PC-9 (cell line): ENCODE data around the gene PLOD2. TPM values are rescaled to one million over a fixed set of nuclear protein-coding genes. Genes with fewer than 3 reads are reported as not detected.

Experiments used
- BruUV-seq: library from RNA; stranded (reverse); fragments of 400-500 nt; replicated peaks from 2 replicates; lab custom pipeline; 2021; lab: Mats Ljungman, UMichigan
- CTCF ChIA-PET: fragments of 300-600 bp; sonication (Branson Sonifier 250); formaldehyde crosslinking; loops from one replicate; lab custom pipeline; 2022; ENCODE audit warnings: antibody characterized with exemption; lab: Charles Lee
- POLR2A ChIA-PET: fragments of 300-600 bp; sonication (Branson Sonifier 250); formaldehyde crosslinking; loops from one replicate; lab custom pipeline; 2022; ENCODE audit warnings: antibody characterized with exemption; ENCODE audit not compliant: unreplicated experiment; lab: Charles Lee
- DNase-seq, 2 experiments: peaks; one replicate each; pipeline versions ENCODE4 v3.0.0 to v3.0.0-alpha.2; 2015 to 2022; ENCODE audit warnings: mixed read lengths in 1 of 2
- H2AFZ ChIP-seq: fragments of 200-600 bp; sonication (generic); 2 replicates; pipeline ENCODE4 v1.8.1; 2017; ENCODE audit warnings: antibody characterized with exemption
- H3F3A ChIP-seq: fragments of 200-600 bp; sonication (generic); 2 replicates; pipeline ENCODE4 v1.8.1; 2017; ENCODE audit warnings: antibody characterized with exemption, mild to moderate bottlenecking, low read depth; ENCODE audit not compliant: insufficient read depth
- H3K27ac ChIP-seq: fragments of 200-600 bp; sonication (generic); 2 replicates; pipeline ENCODE4 v1.6.1; 2016; ENCODE audit warnings: mixed run types
- H3K27me3 ChIP-seq: fragments of 200-600 bp; sonication (generic); 2 replicates; pipeline ENCODE4 v1.6.1; 2016; ENCODE audit warnings: low read depth, mixed run types; ENCODE audit not compliant: insufficient read depth
- H3K36me3 ChIP-seq: fragments of 200-600 bp; sonication (generic); 2 replicates; pipeline ENCODE4 v1.6.1; 2016; ENCODE audit warnings: low read depth, mixed run types
- H3K4me1 ChIP-seq: fragments of 200-600 bp; sonication (generic); replicated peaks from 2 replicates; pipeline ENCODE4 v1.6.1; 2016; ENCODE audit warnings: mixed run types; ENCODE audit not compliant: insufficient read depth
- H3K4me2 ChIP-seq: fragments of 200-600 bp; sonication (generic); 2 replicates; pipeline ENCODE4 v1.6.1; 2017; ENCODE audit warnings: mixed run types
- H3K4me3 ChIP-seq: fragments of 200-600 bp; sonication (generic); 2 replicates; pipeline ENCODE4 v1.6.1; 2016; ENCODE audit warnings: mixed run types
- H3K79me2 ChIP-seq: fragments of 200-600 bp; sonication (generic); 2 replicates; pipeline ENCODE4 v1.6.1; 2017; ENCODE audit warnings: low read depth, mixed run types
- H3K9me2 ChIP-seq: fragments of 200-600 bp; sonication (generic); 2 replicates; pipeline ENCODE4 v1.8.1; 2017; ENCODE audit warnings: mild to moderate bottlenecking; ENCODE audit not compliant: insufficient read depth
- H3K9me3 ChIP-seq: fragments of 200-600 bp; sonication (generic); 2 replicates; pipeline ENCODE4 v1.8.1; 2016; ENCODE audit warnings: low read depth; ENCODE audit not compliant: insufficient read depth
- H4K20me1 ChIP-seq: fragments of 200-600 bp; sonication (generic); 2 replicates; pipeline ENCODE4 v1.8.1; 2017; ENCODE audit not compliant: insufficient read depth
- EZH2 ChIP-seq: fragments of 200-600 bp; sonication (generic); IDR thresholded peaks from 2 replicates; pipeline ENCODE4 v1.8.0; 2017; ENCODE audit warnings: antibody characterized with exemption, low read depth
- intact Hi-C: fragments of 100-400 bp; cut with micrococcal nuclease; formaldehyde crosslinking; loops from one replicate; pipeline ENCODE4 v1.10.0; 2022; ENCODE audit not compliant: unreplicated experiment
- total RNA-seq: library from RNA; stranded (reverse); gene quantifications from 2 replicates; pipeline ENCODE4 v1.2.3, GENCODE V29; 2021
- TF ChIP-seq, protein P1 (sequence below): fragments of 200-600 bp; sonication (generic); conservative IDR thresholded peaks from 2 replicates; pipeline ENCODE4 v1.6.1; 2017; ENCODE audit warnings: mixed run types, antibody characterized with exemption, mild to moderate bottlenecking, moderate library complexity

Gene PLOD2
- total RNA-seq, 1 experiment from 2014 or later, result 30.3 TPM

DNA sequence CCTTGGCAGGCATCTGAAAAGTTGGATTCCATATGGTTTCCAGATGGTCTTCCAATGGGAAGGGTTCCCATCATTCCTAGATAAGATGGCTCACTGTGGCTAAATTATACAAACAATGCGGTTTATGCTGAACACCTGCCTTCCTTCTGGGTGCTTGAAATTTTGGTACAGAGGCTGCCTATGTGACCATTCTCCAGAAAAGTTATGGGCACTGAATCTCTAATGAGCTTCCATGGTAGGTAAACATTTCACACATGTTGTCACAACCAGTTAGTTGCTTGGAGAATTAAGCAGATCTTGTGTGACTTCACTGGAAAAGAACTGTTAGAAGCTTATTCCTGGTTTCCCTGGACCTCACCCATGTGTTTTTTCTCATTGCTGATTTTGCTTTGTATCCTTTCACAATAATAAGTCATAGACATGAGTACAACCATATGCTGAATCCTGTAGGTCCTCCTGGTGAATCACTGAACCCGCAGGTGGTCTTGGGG lies 30.1 kb downstream of the PLOD2 start:
- ChIA-PET POLR2A (interaction anchor here (0.6 kb wide), 1 partner anchor 40 kb away, joined by 5 read pairs; no protein-coding TSS in a partner anchor), CTCF (no interaction called here)
- BruUV-seq, result no TSS peak
- no peaks in the 10 kb centered on the region for H3K27me3 ChIP-seq
- no peaks in the 10 kb centered on the region for H3K36me3 ChIP-seq
- DNase-seq, result no peak
- intact Hi-C loops, result no loop called here
- no peak overlapping the region for H3K27ac ChIP-seq
- H3F3A ChIP-seq, result no peaks in the 10 kb centered on the region
- H2AFZ ChIP-seq, result no peak overlapping the region
- H3K9me2 ChIP-seq, result no peaks in the 10 kb centered on the region
- no peaks in the 10 kb centered on the region for H4K20me1 ChIP-seq
- H3K4me2 ChIP-seq, result no peak overlapping the region
- no peaks in the 10 kb centered on the region for H3K79me2 ChIP-seq
- TF ChIP-seq, protein P1, sequence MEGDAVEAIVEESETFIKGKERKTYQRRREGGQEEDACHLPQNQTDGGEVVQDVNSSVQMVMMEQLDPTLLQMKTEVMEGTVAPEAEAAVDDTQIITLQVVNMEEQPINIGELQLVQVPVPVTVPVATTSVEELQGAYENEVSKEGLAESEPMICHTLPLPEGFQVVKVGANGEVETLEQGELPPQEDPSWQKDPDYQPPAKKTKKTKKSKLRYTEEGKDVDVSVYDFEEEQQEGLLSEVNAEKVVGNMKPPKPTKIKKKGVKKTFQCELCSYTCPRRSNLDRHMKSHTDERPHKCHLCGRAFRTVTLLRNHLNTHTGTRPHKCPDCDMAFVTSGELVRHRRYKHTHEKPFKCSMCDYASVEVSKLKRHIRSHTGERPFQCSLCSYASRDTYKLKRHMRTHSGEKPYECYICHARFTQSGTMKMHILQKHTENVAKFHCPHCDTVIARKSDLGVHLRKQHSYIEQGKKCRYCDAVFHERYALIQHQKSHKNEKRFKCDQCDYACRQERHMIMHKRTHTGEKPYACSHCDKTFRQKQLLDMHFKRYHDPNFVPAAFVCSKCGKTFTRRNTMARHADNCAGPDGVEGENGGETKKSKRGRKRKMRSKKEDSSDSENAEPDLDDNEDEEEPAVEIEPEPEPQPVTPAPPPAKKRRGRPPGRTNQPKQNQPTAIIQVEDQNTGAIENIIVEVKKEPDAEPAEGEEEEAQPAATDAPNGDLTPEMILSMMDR, result no peak
- TF ChIP-seq EZH2, result no peak
- H3K4me1 ChIP-seq, result 0 out of 2 replicates have a peak, but pooled peaks cover 4% of the 10 kb centered on the region
- H3K9me3 ChIP-seq, result no peaks in the 10 kb centered on the region; the same call in 1 of the 2 replicates
- no peak overlapping the region for H3K4me3 ChIP-seq

GRCh38 chr3:146129750-146130149 lies 31.2 kb downstream of the PLOD2 start:
- CTCF ChIA-PET, result interaction anchor here (0.6 kb wide), 1 partner anchor 57 kb away, joined by 3 read pairs; no protein-coding TSS in a partner anchor
- no peak for DNase-seq
- 0 out of 2 replicates have a peak, but pooled peaks cover 6% of the 10 kb centered on the region for H3K4me1 ChIP-seq

DNA sequence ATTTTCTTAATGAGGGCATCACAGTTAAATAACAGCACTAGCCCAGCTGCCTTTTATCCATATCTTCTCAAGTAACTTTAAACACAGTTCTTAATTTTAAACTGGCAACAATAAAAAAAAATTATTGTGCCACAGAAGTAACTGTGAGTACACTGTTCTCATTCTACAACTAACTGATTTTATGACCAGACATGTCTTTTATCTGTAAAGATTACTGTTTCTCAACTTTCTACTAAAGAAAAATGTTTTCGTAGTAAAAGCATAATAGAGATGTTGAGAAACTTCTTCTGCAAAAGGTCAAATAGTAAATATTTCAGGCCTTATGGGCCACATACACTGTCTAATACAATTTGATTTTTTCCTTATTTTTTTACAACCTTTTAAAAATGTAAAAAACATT lies 32.0 kb downstream of the PLOD2 start:
- ChIA-PET POLR2A (no interaction called here), CTCF (interaction anchor here (0.5 to 0.6 kb wide), 2 partner anchors 33 to 58 kb away, joined by 3 read pairs; no protein-coding TSS in a partner anchor)
- Histone ChIP-seq H3K36me3 (no peaks in the 10 kb centered on the region), H3K4me3 (no peak overlapping the region), H3K9me2 (no peaks in the 10 kb centered on the region), H2AFZ (no peak overlapping the region), H3K9me3 (no peaks in the 10 kb centered on the region; the same call in 1 of the 2 replicates), H3K4me2 (no peak overlapping the region), H3F3A (no peaks in the 10 kb centered on the region), H3K4me1 (0 out of 2 replicates have a peak, but pooled peaks cover 6% of the 10 kb centered on the region), H3K79me2 (no peaks in the 10 kb centered on the region), H4K20me1 (no peaks in the 10 kb centered on the region), H3K27me3 (no peaks in the 10 kb centered on the region), H3K27ac (no peak overlapping the region)
- intact Hi-C loops, result no loop called here
- no TSS peak for BruUV-seq
- TF ChIP-seq, protein P1, result no peak
- TF ChIP-seq EZH2, result no peak
- DNase-seq, result no peak

More at GRCh38 chr3:146129750-146130149, 31.2 kb downstream of the PLOD2 start:
- Histone ChIP-seq H3F3A (no peaks in the 10 kb centered on the region), H3K79me2 (no peaks in the 10 kb centered on the region), H2AFZ (no peak overlapping the region), H3K36me3 (no peaks in the 10 kb centered on the region), H3K9me2 (no peaks in the 10 kb centered on the region), H3K4me2 (no peak overlapping the region), H3K9me3 (no peaks in the 10 kb centered on the region; the same call in 1 of the 2 replicates), H4K20me1 (no peaks in the 10 kb centered on the region), H3K4me3 (no peak overlapping the region), H3K27me3 (no peaks in the 10 kb centered on the region), H3K27ac (no peak overlapping the region)
- no TSS peak for BruUV-seq
- intact Hi-C loops, result no loop called here
- no peak for TF ChIP-seq EZH2
- TF ChIP-seq, protein P1, result no peak
- POLR2A ChIA-PET, result no interaction called here
